ENCODE data around the gene TIAL1.
"Not testable (repeated sequence)": the region's sequence is repeated elsewhere in the genome, so short reads cannot be mapped to it uniquely, and the experiment has no call there.

Gene TIAL1

GRCh38 chr10:119620241-119621077 is 23.7 kb upstream of the TIAL1 start:
- Mint-ChIP-seq H3K27me3 (no peaks in the 10 kb centered on the region), H3K27ac (no peak overlapping the region), H3K9me3 (no peaks in the 10 kb centered on the region), H3K4me1 (peaks cover 11% of the 10 kb centered on the region), H3K4me3 (no peak overlapping the region)
- ATAC-seq (peak; percentile 52), DNase-seq (no peak)

DNA sequence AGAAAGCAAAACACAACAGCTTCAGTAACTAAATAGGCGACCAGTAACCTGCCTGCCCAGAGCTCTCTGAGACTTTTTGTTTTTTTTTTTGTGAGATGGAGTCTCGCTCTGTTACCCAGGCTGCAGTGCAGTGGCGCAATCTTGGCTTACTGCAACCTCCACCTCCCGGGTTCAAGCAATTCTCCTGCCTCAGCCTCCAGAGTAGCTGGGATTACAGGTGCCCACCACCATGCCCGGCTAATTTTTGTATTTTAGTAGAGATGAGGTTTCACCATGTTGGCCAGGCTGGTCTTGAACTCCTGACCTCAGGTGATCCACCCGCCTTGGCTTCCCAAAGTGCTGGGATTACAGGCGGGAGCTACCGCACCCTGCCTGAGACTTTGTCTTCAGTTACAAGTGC is 23.0 kb upstream of the TIAL1 start:
- H3K27me3 Mint-ChIP-seq, H3K4me3 Mint-ChIP-seq, ATAC-seq, H3K27ac Mint-ChIP-seq, H3K9me3 Mint-ChIP-seq, DNase-seq: not testable (repeated sequence)
- H3K4me1 Mint-ChIP-seq = peaks cover 11% of the 10 kb centered on the region

GRCh38 chr10:119619215-119619614 is 22.5 kb upstream of the TIAL1 start:
- no peak overlapping the region for H3K4me3 Mint-ChIP-seq
- H3K9me3 Mint-ChIP-seq = no peaks in the 10 kb centered on the region
- no peaks in the 10 kb centered on the region for H3K27me3 Mint-ChIP-seq
- peaks cover 11% of the 10 kb centered on the region for H3K4me1 Mint-ChIP-seq
- DNase-seq = no peak
- H3K27ac Mint-ChIP-seq = no peak overlapping the region
- no peak for ATAC-seq

GRCh38 chr10:119616882-119617570 is 20.3 kb upstream of the TIAL1 start:
- DNase-seq = no peak
- ATAC-seq = no peak
- H3K4me3 Mint-ChIP-seq = no peak overlapping the region
- H3K27ac Mint-ChIP-seq = no peak overlapping the region
- peaks cover 11% of the 10 kb centered on the region for H3K4me1 Mint-ChIP-seq
- no peaks in the 10 kb centered on the region for H3K27me3 Mint-ChIP-seq
- H3K9me3 Mint-ChIP-seq = no peaks in the 10 kb centered on the region

DNA sequence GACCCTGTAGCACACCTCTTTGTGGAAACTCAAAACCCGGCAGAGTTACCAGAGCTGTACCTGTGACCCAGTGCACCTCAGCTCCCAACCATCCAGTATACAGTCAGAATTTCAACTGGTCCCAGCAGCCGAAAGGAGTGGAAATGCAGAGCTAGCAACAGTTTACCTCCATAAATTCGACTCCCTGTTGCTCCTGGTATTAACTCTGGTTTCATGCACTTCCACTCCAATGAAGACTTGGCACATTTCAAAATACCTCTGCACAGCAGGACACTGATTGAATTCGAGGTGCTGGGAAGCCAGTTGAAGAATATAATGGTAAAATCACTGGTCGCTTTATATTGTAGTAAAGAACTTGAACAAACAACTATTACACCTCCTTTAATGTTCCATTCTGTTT is 17.9 kb upstream of the TIAL1 start:
- no peak for ATAC-seq
- no peaks in the 10 kb centered on the region for H3K27me3 Mint-ChIP-seq
- no peak overlapping the region for H3K4me3 Mint-ChIP-seq
- no peaks in the 10 kb centered on the region for H3K4me1 Mint-ChIP-seq
- H3K9me3 Mint-ChIP-seq = no peaks in the 10 kb centered on the region
- H3K27ac Mint-ChIP-seq = no peak overlapping the region
- no peak for DNase-seq

DNA sequence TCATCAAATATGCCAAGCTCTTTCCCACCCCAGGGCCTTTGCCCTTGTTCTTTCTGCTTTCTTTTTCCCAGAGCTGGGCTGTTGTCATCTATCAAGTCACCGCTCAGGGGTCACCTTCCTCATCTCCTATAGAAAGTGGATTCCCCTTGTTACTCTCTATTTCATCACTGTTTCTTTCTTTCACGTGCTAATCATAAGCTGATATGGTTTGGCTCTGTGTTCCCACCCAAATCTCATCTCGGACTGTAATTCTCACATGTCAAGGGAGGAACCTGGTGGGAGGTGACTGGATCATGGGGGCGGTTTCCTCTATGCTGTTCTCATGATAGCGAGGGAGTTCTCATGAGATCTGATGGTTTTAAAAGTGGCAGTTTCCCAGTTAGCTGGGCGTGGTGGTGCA is 17.0 kb upstream of the TIAL1 start:
- no peak overlapping the region for H3K4me3 Mint-ChIP-seq
- H3K27me3 Mint-ChIP-seq = peaks cover 7% of the 10 kb centered on the region
- H3K27ac Mint-ChIP-seq = no peak overlapping the region
- ATAC-seq (no peak), DNase-seq (no peak)
- H3K9me3 Mint-ChIP-seq = no peaks in the 10 kb centered on the region
- peaks cover 5% of the 10 kb centered on the region for H3K4me1 Mint-ChIP-seq

DNA sequence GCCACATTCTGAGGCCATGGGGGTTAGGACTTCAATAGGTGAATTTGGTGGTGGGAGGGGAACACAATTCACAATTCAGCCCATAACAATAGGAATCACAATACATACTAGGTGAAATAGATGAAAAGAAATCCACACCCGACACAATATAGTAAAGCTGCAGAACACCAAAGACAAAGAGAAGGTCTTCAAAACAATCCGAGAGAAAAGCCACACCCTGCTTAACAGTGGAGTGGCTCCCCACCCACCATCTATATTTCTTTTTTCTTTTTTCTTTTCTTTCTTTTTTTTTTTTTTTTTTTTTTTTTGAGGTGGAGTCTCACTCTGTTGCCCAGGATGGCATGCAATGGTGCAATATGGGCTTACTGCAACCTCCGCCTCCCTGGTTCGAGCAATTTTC is 14.7 kb upstream of the TIAL1 start:
- DNase-seq (no peak), ATAC-seq (no peak)
- peaks cover 12% of the 10 kb centered on the region for H3K4me1 Mint-ChIP-seq
- H3K9me3 Mint-ChIP-seq = no peaks in the 10 kb centered on the region
- H3K27ac Mint-ChIP-seq = no peak overlapping the region
- no peak overlapping the region for H3K4me3 Mint-ChIP-seq
- peaks cover 9% of the 10 kb centered on the region for H3K27me3 Mint-ChIP-seq

DNA sequence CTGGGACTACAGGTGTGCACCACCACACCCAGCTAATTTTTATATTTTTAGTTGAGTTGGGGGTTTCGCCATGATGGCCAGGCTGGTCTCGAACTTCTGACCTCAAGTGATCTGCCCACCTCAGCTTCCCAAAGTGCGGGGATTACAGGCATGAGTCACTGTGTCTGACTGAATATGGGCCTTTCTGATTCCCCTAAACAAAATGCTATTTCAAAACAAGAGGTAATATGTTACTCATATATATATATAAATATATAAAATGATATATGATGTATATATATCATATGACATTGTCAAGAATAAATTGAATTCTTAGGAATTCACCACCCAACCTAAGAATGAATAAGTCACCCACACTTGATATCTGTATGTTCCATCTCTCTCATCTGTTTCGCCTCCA is 12.8 kb upstream of the TIAL1 start:
- Mint-ChIP-seq H3K27me3 (peaks cover 9% of the 10 kb centered on the region), H3K4me3 (no peak overlapping the region), H3K27ac (no peak overlapping the region), H3K4me1 (peaks cover 12% of the 10 kb centered on the region), H3K9me3 (no peaks in the 10 kb centered on the region)
- no peak for ATAC-seq
- DNase-seq = no peak

- peaks cover 9% of the 10 kb centered on the region for H3K27me3 Mint-ChIP-seq
- H3K4me3 Mint-ChIP-seq = peak overlapping the region; percentile 27 to 28
- H3K4me1 Mint-ChIP-seq = peaks cover 12% of the 10 kb centered on the region
- DNase-seq (peak in 1 of 2 donors; percentile 18), ATAC-seq (peak; percentile 63)
- H3K27ac Mint-ChIP-seq = peak overlapping the region in 1 of 2 donors; percentile 21
- H3K9me3 Mint-ChIP-seq = no peaks in the 10 kb centered on the region
Observed at GRCh38 chr10:119608316-119609155, 11.8 kb upstream of the TIAL1 start.

DNA sequence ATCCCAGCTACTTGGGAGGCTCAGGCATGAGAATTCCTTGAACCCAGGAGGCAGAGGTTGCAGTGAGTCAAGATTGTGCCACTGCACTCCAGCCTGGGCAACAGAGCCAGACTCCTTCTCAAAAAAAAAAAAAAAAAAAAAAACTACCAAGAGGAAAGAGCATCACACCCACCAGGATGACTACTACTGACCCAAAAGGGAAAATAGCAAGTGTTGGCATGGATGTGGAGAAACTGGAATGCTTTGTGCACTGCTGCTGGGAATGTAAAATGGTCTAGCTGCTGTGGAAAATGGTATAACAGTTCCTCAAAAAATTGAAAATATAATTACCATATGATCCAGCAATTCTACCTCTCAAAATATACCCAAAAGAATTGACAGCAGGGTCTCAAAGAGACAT is 7.7 kb upstream of the TIAL1 start:
- DNase-seq (no peak), ATAC-seq (no peak)
- Mint-ChIP-seq H3K4me1 (peaks cover 12% of the 10 kb centered on the region), H3K4me3 (no peak overlapping the region), H3K27me3 (peaks cover 9% of the 10 kb centered on the region), H3K9me3 (no peaks in the 10 kb centered on the region), H3K27ac (no peak overlapping the region)

- H3K27me3 Mint-ChIP-seq = no peaks in the 10 kb centered on the region
- H3K4me1 Mint-ChIP-seq = peaks cover 5% of the 10 kb centered on the region
- ATAC-seq = peak; percentile 85
- peak; percentile 22 to 28 for DNase-seq
- no peak overlapping the region for H3K27ac Mint-ChIP-seq
- no peak overlapping the region for H3K4me3 Mint-ChIP-seq
- H3K9me3 Mint-ChIP-seq = peaks cover 0 to 5% of the 10 kb centered on the region in 2 donors
Observed at GRCh38 chr10:119602241-119603095, 5.7 kb upstream of the TIAL1 start.

DNA sequence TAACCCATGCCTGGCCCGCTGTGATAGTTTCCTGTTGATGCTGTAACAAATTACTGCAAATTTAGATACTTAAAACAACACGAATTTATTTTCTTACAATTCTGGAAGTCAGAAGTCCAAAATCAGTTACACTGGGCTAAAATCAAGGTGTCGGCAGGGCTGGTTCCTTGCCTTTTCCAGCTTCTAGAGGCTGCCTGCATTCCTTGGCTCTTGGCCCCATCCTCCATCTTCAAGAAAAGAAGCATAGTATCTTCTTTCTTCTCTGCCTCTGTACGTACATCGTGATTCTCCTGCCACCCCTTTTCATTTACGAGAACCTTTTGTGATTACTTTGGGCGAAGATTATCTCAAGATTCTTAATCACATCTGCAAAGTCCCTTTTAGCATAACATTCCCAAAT is 1.6 kb upstream of the TIAL1 start:
- H3K27me3 Mint-ChIP-seq = no peaks in the 10 kb centered on the region
- H3K4me3 Mint-ChIP-seq = peak overlapping the region in 1 of 2 donors; percentile 17
- peaks cover 0 to 5% of the 10 kb centered on the region in 2 donors for H3K9me3 Mint-ChIP-seq
- no peak overlapping the region for H3K27ac Mint-ChIP-seq
- no peak for DNase-seq
- no peak for ATAC-seq
- H3K4me1 Mint-ChIP-seq = peaks cover 31% of the 10 kb centered on the region

- Mint-ChIP-seq H3K9me3 (peaks cover 0 to 5% of the 10 kb centered on the region in 2 donors), H3K4me1 (peaks cover 39% of the 10 kb centered on the region), H3K27ac (peak overlapping the region; percentile 94 to 98), H3K27me3 (no peaks in the 10 kb centered on the region), H3K4me3 (peak overlapping the region; percentile 98 to 99)
- peak; percentile 24 for ATAC-seq
- no peak for DNase-seq
Observed at GRCh38 chr10:119597405-119598186, 832 bp upstream of the TIAL1 start.
